Thyroid gland (tissue), 4 donors: Measurements from ENCODE around the gene CLIP4. TPM values are rescaled to one million over a fixed set of nuclear protein-coding genes. Genes with fewer than 3 reads are reported as not detected.
A peak's percentile ranks its signal among the peaks of the same experiment; 100 is the strongest.

Experiments used
- DNase-seq, 2 donors: peaks; one replicate each; pipeline ENCODE4 v3.0.0-alpha.2; 2019
- H3K27ac ChIP-seq, 3 donors: fragments of 200-600 bp; sonication (generic); 1 replicate in 2 of 3; 2 replicates in 1 of 3; pipeline ENCODE4 v1.5.1; 2016 to 2019; ENCODE audit warnings: mild to moderate bottlenecking in 1 of 3, moderate library complexity in 1 of 3
- H3K27me3 ChIP-seq: fragments of 200-600 bp; sonication (generic); one replicate; pipeline ENCODE4 v1.5.1; 2019
- H3K36me3 ChIP-seq, 2 donors: fragments of 200-600 bp; sonication (generic); one replicate each; pipeline ENCODE4 v1.5.1; 2016 to 2019
- H3K4me1 ChIP-seq, 2 donors: fragments of 200-600 bp; sonication (generic); one replicate each; pipeline ENCODE4 v1.5.1; 2017 to 2019
- H3K4me3 ChIP-seq, 3 donors: fragments of 200-600 bp; sonication (generic); replicated peaks in 1 of 3; 1 replicate in 2 of 3; 2 replicates in 1 of 3; pipeline ENCODE4 v1.5.1; 2016; ENCODE audit warnings: mild to moderate bottlenecking in 1 of 3
- H3K9me3 ChIP-seq: fragments of 200-600 bp; sonication (generic); one replicate; pipeline ENCODE4 v1.5.1; 2017
- POLR2A ChIP-seq, 2 donors: fragments of 450-650 bp; IDR thresholded peaks; one replicate each; pipeline ENCODE4 v1.6.1; 2017; ENCODE audit warnings: antibody characterized with exemption in 2 of 2, mild to moderate bottlenecking in 2 of 2, moderate library complexity in 1 of 2
- WGBS, 2 donors: methylation state at CpG; one replicate each; pipeline ENCODE4 v1.1.5; 2017; 5-methylcytosine and 5-hydroxymethylcytosine counted together
- intact Hi-C: fragments of 100-400 bp; cut with DNase I; formaldehyde crosslinking; loops from one replicate; pipeline ENCODE4 v1.15.1; 2023
- total RNA-seq, 4 donors: library from RNA; depleted of rRNA; stranded (reverse); fragments of >200 nt; gene quantifications; one replicate each; pipeline ENCODE4 v1.2.3, GENCODE V29; 2016
- TF ChIP-seq, protein P1 (sequence below), 6 experiments: fragments of 200-600 bp in 3 of 6; fragments of 450-650 bp in 3 of 6; sonication (generic) in 3 of 6; IDR thresholded peaks; one replicate each; pipeline ENCODE4 v1.5.1; 2016 to 2019; ENCODE audit warnings: antibody characterized with exemption in 6 of 6, mild to moderate bottlenecking in 2 of 6, inconsistent platforms in 1 of 6, moderate library complexity in 1 of 6

Gene CLIP4
- total RNA-seq, 4 donors from 2014 or later = 148 to 398 (median 222) TPM

DNA sequence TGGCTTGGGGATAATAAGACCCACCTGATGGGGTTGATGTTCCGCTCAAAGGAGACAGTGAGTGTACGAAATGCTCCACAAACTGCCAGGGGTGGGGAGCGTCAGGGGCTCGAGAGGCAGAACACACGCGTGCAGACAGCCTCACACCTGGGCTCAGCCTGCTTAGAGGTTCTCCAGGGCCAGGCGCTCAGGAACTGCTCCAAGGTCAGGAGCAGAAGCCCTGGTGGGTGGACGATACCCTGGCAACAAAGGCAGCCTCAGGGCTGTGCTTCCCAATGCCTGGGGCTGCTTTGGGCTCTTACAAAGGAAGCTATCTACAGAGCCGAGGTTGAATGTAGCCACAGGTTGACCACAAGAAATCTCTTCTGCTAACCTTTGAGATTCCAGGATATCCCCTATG is 114.4 kb downstream of the CLIP4 start:
- no peaks in the 10 kb centered on the region for H3K27me3 ChIP-seq
- H3K9me3 ChIP-seq = no peaks in the 10 kb centered on the region
- intact Hi-C loops = no loop called here
- H3K36me3 ChIP-seq = no peaks in the 10 kb centered on the region
- no peak for DNase-seq
- TF ChIP-seq, protein P1, sequence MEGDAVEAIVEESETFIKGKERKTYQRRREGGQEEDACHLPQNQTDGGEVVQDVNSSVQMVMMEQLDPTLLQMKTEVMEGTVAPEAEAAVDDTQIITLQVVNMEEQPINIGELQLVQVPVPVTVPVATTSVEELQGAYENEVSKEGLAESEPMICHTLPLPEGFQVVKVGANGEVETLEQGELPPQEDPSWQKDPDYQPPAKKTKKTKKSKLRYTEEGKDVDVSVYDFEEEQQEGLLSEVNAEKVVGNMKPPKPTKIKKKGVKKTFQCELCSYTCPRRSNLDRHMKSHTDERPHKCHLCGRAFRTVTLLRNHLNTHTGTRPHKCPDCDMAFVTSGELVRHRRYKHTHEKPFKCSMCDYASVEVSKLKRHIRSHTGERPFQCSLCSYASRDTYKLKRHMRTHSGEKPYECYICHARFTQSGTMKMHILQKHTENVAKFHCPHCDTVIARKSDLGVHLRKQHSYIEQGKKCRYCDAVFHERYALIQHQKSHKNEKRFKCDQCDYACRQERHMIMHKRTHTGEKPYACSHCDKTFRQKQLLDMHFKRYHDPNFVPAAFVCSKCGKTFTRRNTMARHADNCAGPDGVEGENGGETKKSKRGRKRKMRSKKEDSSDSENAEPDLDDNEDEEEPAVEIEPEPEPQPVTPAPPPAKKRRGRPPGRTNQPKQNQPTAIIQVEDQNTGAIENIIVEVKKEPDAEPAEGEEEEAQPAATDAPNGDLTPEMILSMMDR (IDR thresholded peaks at IDR 0.05) = no peak
- no peak for TF ChIP-seq POLR2A (IDR thresholded peaks at IDR 0.05)
- no peak overlapping the region for H3K27ac ChIP-seq
- H3K4me1 ChIP-seq = peaks cover 18 to 30% of the 10 kb centered on the region in 2 donors
- H3K4me3 ChIP-seq = no peak overlapping the region
- 87 to 92% methylated on average over 8 of the region's 9 CpGs for WGBS, 2 donors

DNA sequence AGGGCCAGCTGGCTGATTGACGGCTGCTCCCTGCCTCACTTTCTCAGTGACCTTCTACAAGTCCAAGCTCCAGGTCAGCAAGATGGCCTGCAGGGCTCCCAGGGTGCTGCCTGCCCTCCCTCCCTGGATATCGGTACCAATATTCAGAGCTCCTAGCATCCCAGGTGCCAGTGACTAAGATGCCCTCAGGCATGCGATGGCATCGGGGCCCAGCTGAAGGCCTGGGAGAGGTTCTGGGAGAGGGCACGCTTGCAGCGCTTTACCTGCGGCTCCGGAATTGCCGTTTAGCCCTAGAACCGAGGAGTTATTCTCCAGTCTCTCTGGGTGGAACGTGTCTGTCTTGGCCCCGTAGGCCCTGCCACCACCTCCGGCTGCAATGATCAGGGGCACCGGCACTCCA is 116.8 kb downstream of the CLIP4 start:
- H3K36me3 ChIP-seq = no peaks in the 10 kb centered on the region
- H3K27me3 ChIP-seq = no peaks in the 10 kb centered on the region
- 93 to 95% methylated on average over 6 to 7 of the region's 14 CpGs for WGBS, 2 donors
- no peaks in the 10 kb centered on the region for H3K9me3 ChIP-seq
- H3K4me3 ChIP-seq = no peak overlapping the region
- H3K27ac ChIP-seq = peak overlapping the region in 2 of 3 donors; percentile 67 to 88
- intact Hi-C loops = no loop called here
- TF ChIP-seq, protein P1 (IDR thresholded peaks at IDR 0.05) = no peak
- TF ChIP-seq POLR2A (IDR thresholded peaks at IDR 0.05) = no peak
- DNase-seq = no peak
- peaks cover 20 to 38% of the 10 kb centered on the region in 2 donors for H3K4me1 ChIP-seq

DNA sequence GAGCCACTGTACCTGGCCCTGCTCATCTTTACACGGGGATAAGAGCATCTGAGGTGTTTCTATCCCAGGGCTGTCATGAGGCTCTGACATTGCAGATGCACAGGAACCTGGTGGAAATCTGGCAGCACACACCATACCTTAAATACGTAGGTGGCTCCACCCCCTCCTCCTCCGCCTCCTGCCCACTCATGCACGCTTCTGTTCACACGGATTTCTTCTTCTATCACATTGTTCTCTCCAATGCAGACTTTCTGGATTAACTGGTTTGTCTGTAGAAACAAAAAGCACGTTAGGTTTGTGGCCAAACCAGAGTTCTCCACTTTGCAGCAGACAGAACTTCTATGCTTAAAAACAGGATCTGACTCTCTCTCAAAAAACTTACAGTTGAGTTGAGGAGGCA is 118.2 kb downstream of the CLIP4 start:
- TF ChIP-seq POLR2A (IDR thresholded peaks at IDR 0.05) = peak in 1 of 2 donors; percentile 27
- TF ChIP-seq, protein P1 (IDR thresholded peaks at IDR 0.05) = no peak
- Histone ChIP-seq H3K27me3 (no peaks in the 10 kb centered on the region), H3K27ac (peak overlapping the region; percentile 75 to 88 (median 88)), H3K9me3 (no peaks in the 10 kb centered on the region), H3K36me3 (no peaks in the 10 kb centered on the region), H3K4me3 (no peak overlapping the region), H3K4me1 (peaks cover 20 to 38% of the 10 kb centered on the region in 2 donors)
- 28 to 34% methylated on average over 6 of the region's 6 CpGs for WGBS, 2 donors
- intact Hi-C loops = no loop called here
- DNase-seq = peak; percentile 85 to 89

DNA sequence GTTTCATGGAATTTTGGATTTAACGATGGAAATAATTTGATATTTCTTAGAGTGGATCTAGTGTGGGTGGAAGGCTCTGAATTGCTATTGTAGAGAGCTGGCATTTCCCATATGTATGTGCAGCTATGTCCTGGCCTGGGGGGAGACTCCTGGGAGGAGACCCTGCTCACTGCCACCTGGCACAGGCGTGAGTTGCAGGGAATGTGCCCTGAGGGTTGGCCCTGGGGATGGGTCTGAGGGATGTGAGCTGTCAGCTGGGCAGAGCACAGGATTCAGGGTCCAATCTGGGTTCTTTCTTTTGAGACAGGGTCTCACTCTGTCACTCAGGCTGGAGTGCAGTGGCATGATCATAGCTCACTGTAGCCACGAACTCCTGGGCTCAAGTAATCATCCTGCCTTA is 120.2 kb downstream of the CLIP4 start:
- Histone ChIP-seq H3K4me1 (peaks cover 20 to 38% of the 10 kb centered on the region in 2 donors), H3K9me3 (no peaks in the 10 kb centered on the region), H3K4me3 (no peak overlapping the region), H3K27me3 (no peaks in the 10 kb centered on the region), H3K27ac (no peak overlapping the region), H3K36me3 (no peaks in the 10 kb centered on the region)
- WGBS, 2 donors = 85 to 89% methylated on average over 3 of the region's 3 CpGs
- DNase-seq = no peak
- intact Hi-C loops = no loop called here
- no peak for TF ChIP-seq POLR2A (IDR thresholded peaks at IDR 0.05)
- TF ChIP-seq, protein P1 (IDR thresholded peaks at IDR 0.05) = no peak

GRCh38 chr2:29236074-29236473 is 120.9 kb downstream of the CLIP4 start:
- Histone ChIP-seq H3K4me1 (peaks cover 20 to 38% of the 10 kb centered on the region in 2 donors), H3K36me3 (no peaks in the 10 kb centered on the region), H3K27me3 (no peaks in the 10 kb centered on the region), H3K4me3 (no peak overlapping the region), H3K9me3 (no peaks in the 10 kb centered on the region), H3K27ac (no peak overlapping the region)
- DNase-seq = no peak
- WGBS, 2 donors = 93 to 96% methylated on average over 5 to 6 of the region's 6 CpGs
- TF ChIP-seq POLR2A (IDR thresholded peaks at IDR 0.05) = no peak
- TF ChIP-seq, protein P1 (IDR thresholded peaks at IDR 0.05) = no peak
- intact Hi-C loops = no loop called here
